GM21367 (cell line): ENCODE measurements around the gene RAC3.

Experiments
- ATAC-seq: cut with Tn5 transposase; IDR thresholded peaks from one replicate; pipeline ENCODE4 v1.9.1; 2021; ENCODE audit not compliant: unreplicated experiment

Gene RAC3

DNA sequence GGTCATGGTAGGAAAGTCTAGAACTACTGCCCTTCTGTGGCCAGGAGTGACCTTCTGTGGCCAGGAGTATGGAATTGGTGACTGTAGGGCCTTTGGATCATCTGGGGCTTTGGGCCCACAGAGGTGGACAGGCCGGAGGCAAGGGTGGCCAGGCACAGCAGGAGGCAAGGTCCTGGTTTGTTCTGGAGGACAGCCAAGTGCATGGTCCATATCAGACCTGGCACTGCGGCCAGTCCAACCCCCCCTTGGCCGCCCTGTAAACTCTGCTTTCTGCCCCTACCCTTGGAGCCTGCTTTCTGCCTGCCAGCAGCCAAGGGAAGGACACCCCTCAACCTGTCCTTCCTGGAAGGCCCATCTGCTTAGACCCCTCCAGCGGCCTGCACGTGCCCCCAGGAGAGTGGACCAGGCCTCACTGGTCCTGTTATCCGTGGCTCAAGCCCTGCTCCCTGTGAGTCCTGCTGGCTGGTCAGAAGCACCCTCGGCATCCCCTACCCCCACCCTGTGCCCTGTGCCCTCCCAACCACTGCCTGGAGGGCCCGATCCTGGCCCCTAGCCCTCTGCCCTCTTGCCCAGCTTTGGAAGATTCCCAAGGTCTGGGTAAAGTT lies 8.3 kb downstream of the RAC3 start:
- ATAC-seq = no peak

DNA sequence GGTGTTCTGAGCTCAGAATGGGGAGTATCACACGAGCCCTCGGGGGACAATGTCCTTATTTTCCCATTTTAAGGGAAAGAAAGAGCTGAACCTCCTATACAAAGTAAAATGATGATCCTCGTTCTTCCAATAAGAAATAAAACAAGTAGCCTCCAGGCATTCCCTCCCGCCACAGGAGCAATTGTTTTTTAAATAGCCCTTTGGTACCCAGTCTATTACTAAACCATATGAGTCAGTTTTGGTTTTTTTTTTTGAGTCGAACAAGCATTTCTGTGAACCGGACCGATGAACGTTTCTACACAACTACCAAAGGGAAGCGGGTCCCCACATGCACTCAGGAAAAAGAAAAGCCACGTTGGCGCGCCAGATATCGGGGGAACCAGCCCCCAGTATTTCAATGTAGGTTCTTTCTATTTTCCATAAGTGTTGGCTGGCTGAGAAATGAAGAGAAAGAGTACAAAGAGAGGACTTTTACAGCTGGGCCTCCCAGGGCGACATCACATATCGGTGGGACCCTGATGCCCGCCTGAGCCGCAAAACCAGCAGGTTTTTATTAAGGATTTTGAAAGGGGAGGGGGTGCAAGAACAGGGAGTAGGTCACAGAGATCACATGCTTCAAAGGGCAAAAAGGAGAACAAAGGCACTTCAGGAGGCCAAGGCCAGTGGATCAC lies 9.8 kb downstream of the RAC3 start:
- no peak for ATAC-seq

GRCh38 chr17:82042649-82043048 lies 11.2 kb downstream of the RAC3 start:
- ATAC-seq = no peak

GRCh38 chr17:82043507-82043906 lies 12.0 kb downstream of the RAC3 start:
- ATAC-seq = no peak

DNA sequence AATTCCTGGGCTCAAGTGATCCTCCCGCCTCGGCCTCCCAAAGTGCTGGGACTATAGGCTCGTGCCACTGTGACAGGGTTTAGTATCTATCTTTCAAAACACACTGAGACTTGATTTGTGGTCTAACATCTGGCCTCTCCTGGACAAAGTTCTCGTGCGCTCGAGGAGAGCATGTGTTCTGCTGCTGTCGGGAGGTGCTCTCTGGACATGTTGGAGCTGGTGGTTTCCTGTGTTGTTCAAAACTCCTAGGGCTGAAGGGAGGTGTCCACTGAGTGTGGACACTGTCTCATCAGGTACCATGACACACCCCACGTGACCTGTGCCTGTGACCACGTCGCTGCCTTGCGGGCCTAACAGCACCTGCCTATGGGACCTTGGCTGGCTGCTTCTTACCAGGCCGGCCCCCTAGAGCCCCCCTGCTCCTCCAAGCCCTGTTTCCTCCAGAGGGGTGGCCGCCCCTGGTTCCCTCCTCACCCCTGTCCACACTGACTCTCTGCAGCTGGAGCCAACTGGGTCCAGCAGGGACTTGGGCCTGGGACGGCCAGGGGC lies 14.5 kb downstream of the RAC3 start:
- ATAC-seq = no peak

GRCh38 chr17:82046903-82047302 lies 15.4 kb downstream of the RAC3 start:
- no peak for ATAC-seq

- ATAC-seq = no peak
Measured at GRCh38 chr17:82047379-82047778, 15.9 kb downstream of the RAC3 start.

DNA sequence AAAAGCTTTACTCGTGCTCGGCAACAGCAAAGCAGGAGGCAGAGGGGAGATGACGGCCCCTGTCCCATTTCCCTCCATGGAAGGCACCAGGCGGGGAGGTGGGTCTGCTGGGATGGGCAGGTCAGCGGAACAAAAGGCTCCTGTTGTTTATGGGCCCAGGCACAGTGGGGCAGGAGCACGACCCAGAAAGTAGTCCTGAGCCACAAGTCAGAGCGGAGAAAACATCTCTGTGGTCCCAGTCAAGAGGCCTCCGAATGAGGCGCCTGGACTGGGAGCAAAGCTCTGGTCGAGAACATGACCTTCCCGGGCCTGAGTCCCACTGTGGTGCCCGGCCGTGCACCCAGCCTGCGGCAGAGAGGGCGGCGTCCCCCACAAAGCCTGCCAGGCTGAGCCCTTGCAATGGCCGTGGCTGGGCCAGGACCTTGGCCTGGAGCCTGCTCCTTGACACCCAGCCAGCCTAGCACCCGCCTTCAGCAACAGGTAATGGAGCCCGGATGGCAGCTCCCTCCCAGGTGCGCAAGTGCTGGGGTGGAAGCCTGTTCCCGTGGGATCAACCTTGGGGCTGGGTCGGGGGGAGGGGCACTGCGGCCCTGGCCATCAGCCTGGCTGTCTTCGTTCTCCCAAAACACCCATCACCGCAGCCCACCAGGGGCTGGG lies 16.6 kb downstream of the RAC3 start:
- no peak for ATAC-seq

DNA sequence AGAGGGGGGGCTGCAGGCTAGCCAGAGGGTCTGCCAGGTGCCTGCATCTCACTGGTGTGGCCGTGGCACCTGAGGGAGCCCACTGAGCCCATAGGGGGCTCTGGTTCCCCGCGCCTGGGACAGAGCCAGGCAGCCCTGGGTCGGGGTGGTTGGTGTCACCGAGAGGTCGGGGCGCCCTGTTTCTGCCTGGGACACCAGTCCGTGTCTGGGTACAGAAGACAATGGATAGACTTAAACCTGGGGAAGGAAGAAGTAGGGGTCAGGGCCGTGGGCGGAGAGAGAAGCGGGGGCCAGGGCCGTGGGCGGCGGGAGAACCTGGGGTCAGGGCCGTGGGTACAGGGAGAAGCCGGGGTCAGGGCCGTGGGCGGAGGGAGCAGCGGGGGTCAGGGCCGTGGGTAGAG lies 17.1 kb downstream of the RAC3 start:
- no peak for ATAC-seq

GRCh38 chr17:82049106-82049505 lies 17.6 kb downstream of the RAC3 start:
- no peak for ATAC-seq

GRCh38 chr17:82049521-82049971 lies 18.1 kb downstream of the RAC3 start:
- ATAC-seq = no peak

GRCh38 chr17:82050152-82050760 lies 18.8 kb downstream of the RAC3 start:
- no peak for ATAC-seq

- no peak for ATAC-seq
Measured at GRCh38 chr17:82050761-82051641, 19.5 kb downstream of the RAC3 start.

GRCh38 chr17:82051776-82052637 lies 20.5 kb downstream of the RAC3 start, which contains the start of the genes GPS1 and RFNG:
Gene GPS1 (plus strand): TSS chr17:82051898. CDS start chr17:82051932, 34 bp downstream.
Gene RFNG (minus strand): TSS chr17:82051811. CDS start chr17:82051766, 45 bp downstream.
- no peak for ATAC-seq

DNA sequence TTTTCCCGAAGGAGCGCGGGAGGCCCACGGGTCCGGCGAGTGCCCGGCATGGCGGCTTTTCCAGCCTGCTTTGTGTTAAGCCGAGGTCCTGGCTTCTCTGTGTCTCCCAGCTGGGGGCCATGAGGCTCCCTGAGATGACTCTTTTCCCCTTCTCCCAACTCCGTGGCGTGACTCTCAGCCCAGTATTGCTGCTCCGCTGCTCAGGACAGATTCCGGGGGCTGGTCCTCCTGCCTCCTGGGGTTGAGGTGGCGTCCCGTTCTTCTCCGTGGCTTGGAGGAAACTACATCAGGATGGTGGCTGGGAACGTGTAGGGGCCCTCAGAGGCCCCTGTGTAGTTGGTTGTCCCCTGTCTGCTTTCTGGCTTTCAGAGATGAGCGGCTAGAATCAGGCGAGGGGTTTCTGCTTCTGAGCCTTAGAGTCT lies 21.2 kb downstream of the RAC3 start:
- ATAC-seq = no peak

DNA sequence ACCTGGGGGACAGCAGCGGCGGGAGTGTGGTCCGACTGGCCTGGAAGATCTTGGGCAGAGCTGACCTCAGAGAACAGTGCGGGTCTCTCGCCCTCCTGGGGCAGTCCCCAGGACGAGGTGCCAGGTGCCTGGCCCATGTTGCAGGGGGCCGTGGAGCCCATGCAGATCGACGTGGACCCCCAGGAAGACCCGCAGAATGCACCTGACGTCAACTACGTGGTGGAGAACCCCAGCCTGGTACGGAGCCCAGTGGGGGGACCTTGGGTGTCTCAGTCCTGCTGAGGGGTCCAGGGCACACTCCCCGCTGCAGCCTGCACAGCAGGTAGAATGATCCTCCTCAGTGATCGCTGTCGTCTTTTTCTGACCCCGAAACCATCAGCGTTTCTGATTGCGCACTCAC lies 21.7 kb downstream of the RAC3 start:
- ATAC-seq = no peak

DNA sequence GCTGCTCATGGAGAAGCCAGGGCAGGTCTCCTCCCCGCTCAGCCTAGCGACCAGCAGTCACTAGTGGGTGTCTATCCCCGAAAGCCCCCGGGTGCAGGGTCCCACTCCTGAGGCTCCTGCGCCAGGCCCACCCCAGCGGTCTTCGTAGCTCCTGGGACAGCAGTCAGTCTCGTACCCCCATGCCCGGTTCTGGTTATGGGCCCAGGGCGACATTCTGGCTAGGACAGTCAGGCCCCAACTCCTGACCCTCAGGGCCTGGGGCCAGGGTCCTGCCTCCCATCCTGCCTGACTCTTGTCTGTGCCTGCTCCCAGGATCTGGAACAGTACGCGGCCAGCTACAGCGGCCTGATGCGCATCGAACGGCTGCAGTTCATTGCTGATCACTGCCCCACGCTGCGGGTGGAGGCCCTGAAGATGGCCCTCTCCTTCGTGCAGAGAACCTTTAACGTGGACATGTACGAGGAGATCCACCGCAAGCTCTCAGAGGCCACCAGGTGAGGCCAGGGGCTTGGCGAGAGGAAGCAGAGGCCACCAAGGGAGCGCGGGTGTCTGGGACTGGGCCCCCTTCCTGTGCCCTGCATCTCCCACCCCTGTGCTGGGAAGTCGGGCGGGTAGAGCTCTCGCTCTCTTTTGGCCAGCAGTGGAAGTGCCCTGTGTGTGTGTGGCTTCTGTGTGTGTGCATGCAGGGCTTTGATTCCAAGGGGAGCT lies 22.2 kb downstream of the RAC3 start:
- no peak for ATAC-seq

DNA sequence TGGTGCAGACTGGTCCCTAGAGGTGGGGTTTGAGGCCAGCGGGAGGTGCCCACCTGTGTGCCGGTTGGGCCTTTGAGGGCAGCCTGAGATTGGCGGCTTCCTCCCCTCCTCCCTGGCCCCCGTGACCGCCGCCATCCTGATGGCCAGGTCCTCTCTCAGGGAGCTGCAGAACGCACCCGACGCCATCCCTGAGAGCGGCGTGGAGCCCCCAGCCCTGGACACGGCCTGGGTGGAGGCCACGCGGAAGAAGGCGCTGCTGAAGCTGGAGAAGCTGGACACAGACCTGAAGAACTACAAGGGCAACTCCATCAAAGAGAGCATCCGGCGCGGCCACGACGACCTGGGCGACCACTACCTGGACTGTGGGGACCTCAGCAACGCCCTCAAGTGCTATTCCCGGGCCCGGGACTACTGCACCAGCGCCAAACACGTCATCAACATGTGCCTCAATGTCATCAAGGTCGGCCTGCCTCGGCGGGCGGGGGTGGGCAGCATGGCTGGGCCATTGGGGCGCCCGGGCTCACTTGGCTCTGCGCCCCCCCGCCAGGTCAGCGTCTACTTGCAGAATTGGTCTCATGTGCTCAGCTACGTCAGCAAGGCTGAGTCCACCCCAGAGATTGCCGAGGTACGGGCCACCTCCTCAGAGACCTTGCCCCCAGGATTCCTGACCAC lies 23.0 kb downstream of the RAC3 start:
- ATAC-seq = no peak
